ENCODE data around the gene USE1. TPM values are rescaled to one million over a fixed set of nuclear protein-coding genes. Genes with fewer than 3 reads are reported as not detected.

Gene USE1
- total RNA-seq, 1 experiment from 2014 or later = 47.9 TPM

DNA sequence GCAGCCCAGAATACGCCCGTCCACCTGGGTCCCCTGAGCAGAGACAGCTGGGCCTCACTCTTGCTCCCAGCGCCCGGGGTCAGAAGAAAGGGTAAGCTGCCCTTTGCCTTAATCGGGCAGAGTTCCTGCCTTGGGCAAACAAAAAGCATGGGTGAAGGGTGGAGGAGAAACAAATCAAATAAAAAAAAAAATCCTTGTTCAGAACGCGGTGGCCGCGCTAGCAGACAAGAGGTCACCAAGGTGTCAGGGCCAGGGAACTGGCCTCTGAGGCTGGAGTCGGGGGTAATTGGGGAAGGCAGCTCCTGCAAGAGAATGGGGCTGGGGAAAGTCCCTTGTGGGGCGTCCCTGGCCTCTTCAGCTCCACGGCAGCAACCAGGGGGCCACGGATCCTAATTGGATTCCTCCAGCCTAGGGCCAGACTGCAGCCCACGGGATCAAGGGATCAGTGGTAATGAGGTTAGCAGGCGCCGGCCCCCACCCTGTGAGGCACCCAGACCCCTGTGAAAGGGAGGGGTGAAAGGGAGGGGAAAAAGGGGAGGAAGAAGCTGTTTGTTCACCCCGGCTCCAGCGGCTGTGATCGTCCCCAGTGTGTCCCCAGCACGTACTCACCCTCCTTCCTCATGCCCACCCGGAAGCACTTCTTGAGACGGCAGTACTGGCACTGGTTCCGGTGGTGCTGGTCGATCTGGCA lies 25.1 kb downstream of the USE1 start:
- Mint-ChIP-seq H3K27ac (ENCODE audit: low read depth, unreplicated experiment) (no peak overlapping the region), H3K36me3 (ENCODE audit: insufficient read depth, unreplicated experiment) (peaks cover 38% of the 10 kb centered on the region), H3K9me3 (ENCODE audit: unreplicated experiment) (no peaks in the 10 kb centered on the region), H3K4me1 (ENCODE audit: insufficient read depth, unreplicated experiment) (peaks cover 16% of the 10 kb centered on the region), H3K27me3 (ENCODE audit: insufficient read depth, unreplicated experiment) (no peaks in the 10 kb centered on the region), H3K4me3 (ENCODE audit: unreplicated experiment) (no peak overlapping the region)
- POLR2A ChIA-PET = interaction anchor here (0.5 to 1.4 kb wide), 2 partner anchors 25 to 1711 kb away, joined by 3 to 5 read pairs; partner anchors contain the start of gene USE1
- DNase-seq (ENCODE audit: unreplicated experiment) = no peak
- no TSS peak for BruUV-seq (replicated peaks)
- TF ChIP-seq, protein P1, sequence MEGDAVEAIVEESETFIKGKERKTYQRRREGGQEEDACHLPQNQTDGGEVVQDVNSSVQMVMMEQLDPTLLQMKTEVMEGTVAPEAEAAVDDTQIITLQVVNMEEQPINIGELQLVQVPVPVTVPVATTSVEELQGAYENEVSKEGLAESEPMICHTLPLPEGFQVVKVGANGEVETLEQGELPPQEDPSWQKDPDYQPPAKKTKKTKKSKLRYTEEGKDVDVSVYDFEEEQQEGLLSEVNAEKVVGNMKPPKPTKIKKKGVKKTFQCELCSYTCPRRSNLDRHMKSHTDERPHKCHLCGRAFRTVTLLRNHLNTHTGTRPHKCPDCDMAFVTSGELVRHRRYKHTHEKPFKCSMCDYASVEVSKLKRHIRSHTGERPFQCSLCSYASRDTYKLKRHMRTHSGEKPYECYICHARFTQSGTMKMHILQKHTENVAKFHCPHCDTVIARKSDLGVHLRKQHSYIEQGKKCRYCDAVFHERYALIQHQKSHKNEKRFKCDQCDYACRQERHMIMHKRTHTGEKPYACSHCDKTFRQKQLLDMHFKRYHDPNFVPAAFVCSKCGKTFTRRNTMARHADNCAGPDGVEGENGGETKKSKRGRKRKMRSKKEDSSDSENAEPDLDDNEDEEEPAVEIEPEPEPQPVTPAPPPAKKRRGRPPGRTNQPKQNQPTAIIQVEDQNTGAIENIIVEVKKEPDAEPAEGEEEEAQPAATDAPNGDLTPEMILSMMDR (IDR thresholded peaks at IDR 0.05; ENCODE audit: unreplicated experiment) = no peak
- CTCF ChIA-PET = interaction anchor here (0.6 kb wide), 2 partner anchors 9 to 17 kb away, joined by 3 to 4 read pairs; no protein-coding TSS in a partner anchor
- intact Hi-C loops (cut with micrococcal nuclease) = no loop called here

DNA sequence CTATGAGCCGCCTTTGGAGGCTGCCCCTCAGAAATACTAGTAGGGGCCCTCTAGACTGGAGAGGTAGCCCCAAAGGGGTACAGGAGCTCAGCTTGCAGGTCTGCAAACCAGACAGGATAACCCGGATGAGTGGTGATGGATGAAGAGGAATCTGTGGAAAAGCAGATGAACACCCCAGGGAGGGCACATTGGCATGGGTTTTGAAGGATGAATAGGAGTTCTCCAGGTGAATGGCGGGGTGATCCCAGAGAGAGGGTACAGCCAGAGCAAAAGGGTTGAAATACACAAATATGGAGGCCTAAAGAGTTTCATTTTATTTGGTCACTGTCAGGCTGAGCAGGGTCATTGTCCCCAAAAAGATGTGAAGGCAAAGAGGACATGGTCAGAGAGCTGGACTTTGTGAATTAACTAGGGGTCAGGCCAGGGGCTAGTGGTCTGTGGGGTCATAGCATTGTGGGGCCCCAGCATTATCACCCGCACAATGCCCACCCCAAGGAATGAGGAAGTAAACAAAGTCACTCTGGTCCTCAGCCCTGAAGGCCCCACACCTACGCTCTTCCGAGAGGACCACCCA lies 25.8 kb downstream of the USE1 start:
- peaks cover 16% of the 10 kb centered on the region for H3K4me1 Mint-ChIP-seq (ENCODE audit: insufficient read depth, unreplicated experiment)
- TF ChIP-seq, protein P1 (IDR thresholded peaks at IDR 0.05; ENCODE audit: unreplicated experiment) = no peak
- ChIA-PET CTCF (interaction anchor here (0.6 kb wide), 1 partner anchor 45 kb away, joined by 3 read pairs; no protein-coding TSS in a partner anchor), POLR2A (interaction anchor here (0.6 to 4.3 kb wide), 6 partner anchors 15 to 581 kb away, joined by 3 to 34 read pairs (median 4); partner anchors contain the start of genes BABAM1, OCEL1, SMIM7 and USE1)
- peaks cover 38% of the 10 kb centered on the region for H3K36me3 Mint-ChIP-seq (ENCODE audit: insufficient read depth, unreplicated experiment)
- H3K27me3 Mint-ChIP-seq (ENCODE audit: insufficient read depth, unreplicated experiment) = no peaks in the 10 kb centered on the region
- no peak overlapping the region for H3K27ac Mint-ChIP-seq (ENCODE audit: low read depth, unreplicated experiment)
- BruUV-seq (replicated peaks) = no TSS peak
- no peaks in the 10 kb centered on the region for H3K9me3 Mint-ChIP-seq (ENCODE audit: unreplicated experiment)
- H3K4me3 Mint-ChIP-seq (ENCODE audit: unreplicated experiment) = no peak overlapping the region
- no peak for DNase-seq (ENCODE audit: unreplicated experiment)
- intact Hi-C loops (cut with micrococcal nuclease) = no loop called here

DNA sequence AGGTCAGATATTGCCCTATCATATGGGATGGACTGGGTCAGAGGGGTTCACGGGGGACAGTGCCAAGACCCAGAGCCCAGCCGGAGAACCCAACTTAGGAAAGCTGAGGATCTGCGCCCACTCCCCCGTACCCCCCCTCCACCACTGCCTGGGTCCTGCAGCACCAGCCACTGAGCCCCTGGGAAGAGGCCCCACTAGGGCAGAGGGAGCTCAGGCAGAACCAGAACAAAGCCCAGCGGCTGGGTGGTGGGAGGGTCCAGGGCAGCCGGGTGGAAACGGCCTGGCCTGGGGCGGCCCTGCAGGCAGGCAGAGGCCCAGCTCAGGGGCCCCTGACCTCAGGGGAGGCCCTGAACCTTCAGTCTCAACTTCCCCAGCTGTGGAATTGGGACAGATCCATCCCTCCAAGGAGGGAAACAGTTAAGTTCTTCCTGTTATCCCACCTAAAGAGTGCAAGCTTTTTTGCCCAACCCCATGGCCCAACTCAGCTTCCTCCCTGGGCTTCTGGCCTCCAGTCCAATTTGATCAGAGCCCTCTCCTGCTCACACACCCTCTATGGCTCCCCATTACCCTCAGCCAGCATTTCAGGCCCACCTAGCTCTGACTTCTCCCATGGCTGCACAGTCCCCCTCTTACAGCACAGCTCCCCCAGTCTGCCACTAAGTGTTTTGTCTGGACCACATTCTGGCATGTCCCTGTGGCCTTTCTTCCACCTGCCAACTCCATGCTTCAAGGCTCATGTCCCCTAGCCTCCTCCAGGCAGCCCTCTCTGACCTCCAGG lies 27.5 kb downstream of the USE1 start:
- ChIA-PET CTCF (interaction anchor here (0.6 to 1.6 kb wide), 6 partner anchors 16 to 618 kb away, joined by 3 to 8 read pairs (median 4); no protein-coding TSS in a partner anchor), POLR2A (interaction anchor here (1.1 to 4.3 kb wide), 9 partner anchors 7 to 167 kb away, joined by 3 to 34 read pairs (median 8); partner anchors contain the start of genes BABAM1, DDA1, HAUS8 and MYO9B)
- H3K4me1 Mint-ChIP-seq (ENCODE audit: insufficient read depth, unreplicated experiment) = peaks cover 33% of the 10 kb centered on the region
- DNase-seq (ENCODE audit: unreplicated experiment) = no peak
- BruUV-seq (replicated peaks) = no TSS peak
- TF ChIP-seq, protein P1 (IDR thresholded peaks at IDR 0.05; ENCODE audit: unreplicated experiment) = no peak
- H3K36me3 Mint-ChIP-seq (ENCODE audit: insufficient read depth, unreplicated experiment) = peaks cover 40% of the 10 kb centered on the region
- intact Hi-C loops (cut with micrococcal nuclease) = no loop called here
- peak overlapping the region; percentile 93 for H3K27ac Mint-ChIP-seq (ENCODE audit: low read depth, unreplicated experiment)
- H3K27me3 Mint-ChIP-seq (ENCODE audit: insufficient read depth, unreplicated experiment) = no peaks in the 10 kb centered on the region
- H3K4me3 Mint-ChIP-seq (ENCODE audit: unreplicated experiment) = peak overlapping the region; percentile 89
- no peaks in the 10 kb centered on the region for H3K9me3 Mint-ChIP-seq (ENCODE audit: unreplicated experiment)
